AG08395 (cell line): ENCODE measurements around the gene AHCY.
A peak's percentile ranks its signal among the peaks of the same experiment; 100 is the strongest.
"Not testable (repeated sequence)": the region's sequence is repeated elsewhere in the genome, so short reads cannot be mapped to it uniquely, and the experiment has no call there.

Experiments
- DNase-seq: peaks from one replicate; pipeline ENCODE4 v3.0.0; 2012; ENCODE audit warnings: mixed read lengths, low spot score

The AHCY gene

DNA sequence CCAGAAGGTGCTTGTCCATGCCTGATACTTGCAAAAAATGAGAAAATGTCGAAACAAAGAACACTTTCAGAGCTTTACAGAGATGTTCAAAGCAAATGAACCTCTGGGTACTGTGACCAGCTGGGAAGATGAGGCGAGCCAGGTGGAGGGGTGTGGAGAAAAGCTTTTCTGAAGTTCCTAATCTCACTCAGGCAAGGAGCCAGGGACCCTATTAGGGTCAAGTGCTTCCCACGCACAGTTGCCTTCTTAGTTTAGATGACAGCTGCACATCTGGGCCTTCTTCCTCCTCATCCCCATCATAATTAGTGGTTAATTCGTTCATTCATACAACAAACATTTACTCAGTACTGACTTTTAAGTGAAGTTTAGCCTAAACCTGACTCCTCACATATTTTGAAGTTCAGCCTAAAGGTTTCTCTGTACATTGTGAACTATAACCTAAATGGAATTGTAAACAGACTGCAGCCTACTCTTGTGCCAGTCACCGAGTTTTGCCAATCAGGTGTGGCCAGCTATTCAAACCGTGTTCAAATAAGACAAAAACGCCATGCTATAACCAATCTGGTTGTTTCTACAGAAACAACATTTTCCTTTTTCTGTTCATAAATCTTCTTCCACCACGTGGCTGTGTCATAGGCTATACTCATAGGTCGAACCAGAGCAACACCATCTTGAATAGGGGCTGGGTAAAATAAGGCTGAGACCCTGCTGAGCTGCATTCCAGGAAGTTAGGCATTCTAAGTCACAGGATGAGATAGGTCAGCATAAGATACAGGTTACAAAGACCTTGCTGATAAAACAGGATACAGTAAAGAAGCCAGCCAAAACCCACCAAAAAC, 19.3 kb upstream of the AHCY start:
- no peak for DNase-seq

DNA sequence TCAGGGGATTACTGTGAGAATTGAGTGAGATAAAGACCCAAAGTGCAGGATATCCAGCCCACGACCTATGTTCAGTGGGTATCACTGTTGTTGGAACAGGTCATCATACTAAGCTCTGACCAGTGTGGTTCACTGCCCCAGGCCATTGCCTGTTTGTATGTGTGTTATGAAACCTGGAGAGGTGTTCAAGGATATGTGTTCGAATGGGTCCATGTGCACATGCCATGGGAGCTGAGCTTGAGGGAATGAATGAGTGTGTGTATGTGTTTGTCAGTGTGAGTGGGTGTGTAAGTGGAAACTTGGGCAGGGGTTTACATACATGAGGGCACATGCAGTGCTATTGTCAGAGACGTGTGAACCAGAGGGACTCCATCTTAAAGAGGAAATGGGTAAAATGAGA, 17.7 kb upstream of the AHCY start:
- DNase-seq = no peak

DNA sequence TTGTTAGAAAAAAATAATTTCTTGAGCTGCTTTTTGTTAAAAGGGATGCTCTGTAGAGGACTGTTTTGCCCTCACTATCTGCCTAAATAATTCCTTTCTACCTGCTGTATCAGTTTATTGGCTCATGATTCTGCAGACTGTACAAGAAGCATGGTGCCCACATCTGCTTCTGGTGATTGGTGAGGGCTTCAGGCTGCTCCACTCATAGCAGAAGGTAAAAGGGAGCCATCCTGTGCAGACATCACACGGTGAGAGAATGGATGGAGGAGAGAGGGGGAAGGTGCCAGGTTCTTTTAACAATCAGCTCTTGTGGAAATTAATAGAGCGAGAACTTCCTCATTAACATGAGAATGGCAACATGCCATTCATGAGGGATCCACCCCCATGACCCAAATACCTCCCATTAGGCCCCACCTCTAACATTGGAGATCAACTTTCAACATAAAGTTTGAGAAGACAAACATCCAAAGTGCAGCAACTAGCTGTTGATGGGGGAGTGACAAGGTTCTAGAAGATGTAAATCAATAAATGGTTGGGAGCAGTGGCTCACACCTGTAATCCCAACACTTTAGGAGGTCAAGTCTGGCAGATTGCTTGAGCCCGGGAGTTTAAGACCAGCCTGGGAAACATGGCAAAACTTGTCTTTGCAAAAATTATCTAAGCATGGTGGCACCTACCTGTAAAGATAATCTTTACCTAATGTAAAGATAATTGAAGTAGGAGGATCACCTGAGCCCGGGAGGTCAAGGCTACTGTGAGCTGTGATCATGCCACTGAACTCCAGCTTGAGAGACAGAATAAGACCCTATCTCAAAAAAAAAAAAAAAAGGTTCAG, 15.7 kb upstream of the AHCY start:
- DNase-seq = no peak

DNA sequence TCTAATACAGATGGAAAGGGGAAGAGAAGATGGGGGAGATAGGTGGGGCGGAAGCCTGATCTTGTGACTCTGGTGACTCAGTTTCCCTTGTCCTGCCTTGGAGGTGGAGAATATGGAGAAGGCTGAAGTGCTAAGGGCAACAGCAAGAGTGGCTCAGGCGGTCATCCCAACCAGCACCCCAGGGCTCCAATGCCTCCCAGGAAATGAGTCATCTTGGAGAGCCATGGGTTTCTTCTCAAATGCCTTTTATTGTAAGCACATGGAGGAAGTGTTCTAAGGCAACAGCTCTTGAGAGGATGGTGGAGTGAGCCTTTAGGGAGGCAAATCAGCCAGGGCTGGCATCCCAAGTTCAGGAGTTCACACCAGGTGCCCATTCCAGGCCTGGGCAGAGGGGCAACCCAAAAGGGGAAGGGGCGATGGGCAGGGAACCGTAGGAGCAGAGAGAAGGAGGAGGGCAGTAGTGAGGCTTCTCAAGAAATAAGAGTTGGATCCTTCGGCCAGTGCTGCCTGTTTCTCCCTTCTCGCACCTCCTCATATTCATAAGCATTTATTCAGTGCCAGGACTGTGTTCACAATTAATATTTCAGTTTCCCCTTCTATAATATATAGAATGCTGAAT, 13.2 kb upstream of the AHCY start:
- no peak for DNase-seq

DNA sequence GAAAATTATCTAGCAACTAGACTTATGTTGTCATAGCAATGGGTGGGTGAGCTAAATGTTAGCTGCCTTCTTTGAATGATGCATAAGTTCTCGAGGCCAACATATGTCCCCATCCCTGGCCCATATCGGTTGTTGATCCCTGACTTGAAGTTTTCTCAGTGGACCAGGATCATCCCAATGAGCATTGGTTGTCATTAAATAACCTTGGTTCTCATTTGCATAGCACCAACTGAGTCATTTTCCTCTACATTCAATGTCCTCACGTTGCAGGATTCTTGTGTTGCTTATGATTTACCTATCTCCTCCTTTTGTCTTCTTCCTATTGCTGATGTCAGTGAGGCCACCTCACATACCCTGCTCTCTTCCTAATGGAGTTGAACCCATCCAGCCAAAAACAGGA, 12.1 kb upstream of the AHCY start:
- DNase-seq = no peak

DNA sequence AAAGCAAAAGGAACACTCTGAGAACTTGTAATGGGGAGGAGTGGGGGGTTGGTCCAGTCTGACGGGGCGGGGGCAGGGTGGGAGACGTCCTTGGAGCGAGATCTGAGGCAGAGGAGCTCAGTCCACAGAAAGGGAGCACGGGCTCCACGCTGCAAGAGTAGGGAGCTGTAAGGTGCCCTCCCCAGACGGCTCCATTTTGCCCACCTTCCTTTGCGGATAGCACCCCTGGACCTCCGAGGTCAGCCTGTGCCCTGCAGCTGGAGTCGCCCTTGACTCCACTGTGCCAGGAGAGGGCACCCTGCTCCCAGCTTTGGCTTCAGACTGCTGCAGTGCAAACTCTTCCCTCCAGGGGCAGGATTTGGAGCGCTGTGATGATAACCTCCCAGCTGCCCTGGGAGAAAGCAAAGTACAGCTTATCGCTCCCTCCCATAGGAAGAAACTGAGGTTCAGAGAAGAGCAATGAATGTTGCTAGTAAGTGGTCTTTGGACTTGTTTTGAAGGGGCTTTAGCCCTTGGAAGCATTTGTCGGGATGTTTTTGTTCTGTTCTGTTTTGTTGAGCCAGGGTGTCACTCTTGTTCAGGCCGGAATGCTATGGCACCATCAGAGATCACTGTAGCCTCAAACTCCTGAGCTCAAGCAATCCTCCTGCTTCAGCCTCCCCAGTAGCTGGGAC, 9.5 kb upstream of the AHCY start:
- DNase-seq = peak; percentile 90

DNA sequence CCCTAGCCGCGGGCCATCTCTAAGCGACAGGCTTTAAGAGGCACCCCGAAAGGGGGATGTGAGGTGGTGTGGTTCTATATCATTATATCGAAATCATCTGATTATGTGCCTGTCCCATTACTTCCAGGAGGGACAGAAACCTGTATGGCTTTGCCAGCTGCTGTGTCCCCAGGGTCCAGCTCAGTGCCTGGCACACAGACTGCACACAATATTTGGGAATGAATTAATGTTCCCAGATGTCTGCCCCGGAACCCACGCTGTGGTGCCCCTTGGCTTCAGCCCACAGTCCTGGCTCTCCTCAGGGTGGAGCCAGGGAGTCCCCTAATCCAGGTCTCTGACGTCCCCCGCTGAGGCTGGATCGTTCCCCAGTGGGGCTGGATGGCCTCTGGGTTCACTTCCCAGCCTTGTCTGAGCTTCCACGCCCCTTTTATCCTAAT, 8.9 kb upstream of the AHCY start:
- DNase-seq = no peak

DNA sequence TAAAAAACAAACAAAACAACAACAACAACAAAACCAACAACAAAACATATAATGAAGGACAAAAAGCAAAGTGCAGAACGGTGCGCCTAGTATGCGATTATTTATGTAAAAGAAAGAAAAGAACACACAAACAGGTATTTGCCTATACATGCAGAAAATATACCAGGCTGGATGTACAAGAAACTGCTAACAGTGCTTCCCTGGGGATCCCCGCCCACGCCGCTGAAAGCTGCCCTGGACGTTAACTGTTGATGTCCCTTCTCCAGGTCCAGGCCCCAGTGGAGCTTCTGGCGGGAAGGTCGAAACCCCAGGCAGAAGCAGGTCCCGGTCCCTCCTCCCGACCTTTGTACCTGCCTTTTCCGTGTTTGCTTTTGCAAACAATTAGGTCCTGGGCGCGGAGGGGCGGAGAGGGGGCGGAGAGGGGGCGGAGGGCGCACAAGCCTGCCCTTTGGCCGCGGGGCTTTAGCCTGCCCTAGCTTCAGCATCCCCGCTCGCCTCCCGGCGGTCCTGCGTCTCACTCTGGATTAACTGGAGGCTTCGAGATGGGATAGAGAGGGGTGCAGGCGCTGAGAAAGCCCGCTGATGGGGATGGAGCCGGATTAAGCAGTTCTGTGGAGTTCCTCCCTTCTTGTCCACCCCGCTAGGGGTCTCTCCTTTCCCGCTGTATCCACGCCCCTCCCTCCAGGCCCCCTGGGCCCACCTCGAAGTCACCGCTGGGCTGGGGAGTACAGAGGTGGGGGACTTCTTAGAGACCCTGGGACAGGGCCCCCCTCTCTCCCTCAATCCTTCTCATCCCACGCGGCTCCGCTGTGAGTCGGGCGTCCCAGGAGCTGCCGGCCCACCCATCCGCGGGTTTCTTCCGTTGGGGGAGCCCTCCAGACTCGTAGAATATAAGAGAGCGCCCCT, 8.2 kb upstream of the AHCY start:
- no peak for DNase-seq

DNA sequence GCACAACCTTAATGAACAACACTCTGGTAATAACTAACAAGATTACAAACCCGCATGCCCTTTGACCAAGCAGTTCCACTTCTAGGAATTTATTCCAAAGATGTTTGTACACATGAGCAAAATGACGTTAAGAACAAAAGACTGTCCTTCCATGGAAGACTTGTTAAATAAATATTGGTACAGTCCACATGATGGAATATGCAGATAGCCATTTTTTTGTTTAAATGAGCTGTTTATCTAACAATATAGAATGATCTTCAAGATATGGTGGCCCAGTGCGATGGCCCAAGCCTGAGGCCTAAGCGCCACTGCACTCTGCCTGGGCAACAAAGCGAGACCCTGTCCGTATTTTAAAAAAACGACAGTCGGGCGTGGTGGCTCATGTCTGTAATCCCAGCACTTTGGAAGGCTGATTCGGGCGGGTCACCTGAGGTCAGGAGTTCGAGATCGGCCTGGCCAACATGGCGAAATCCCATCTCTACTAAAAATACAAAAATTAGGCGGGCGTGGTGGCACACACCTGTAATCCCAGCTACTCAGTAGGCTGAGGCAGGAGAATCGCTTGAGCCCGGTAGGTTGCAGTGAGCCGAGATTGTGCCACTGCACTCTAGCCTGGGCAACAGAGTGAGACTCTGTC, 7.4 kb upstream of the AHCY start:
- DNase-seq = no peak

DNA sequence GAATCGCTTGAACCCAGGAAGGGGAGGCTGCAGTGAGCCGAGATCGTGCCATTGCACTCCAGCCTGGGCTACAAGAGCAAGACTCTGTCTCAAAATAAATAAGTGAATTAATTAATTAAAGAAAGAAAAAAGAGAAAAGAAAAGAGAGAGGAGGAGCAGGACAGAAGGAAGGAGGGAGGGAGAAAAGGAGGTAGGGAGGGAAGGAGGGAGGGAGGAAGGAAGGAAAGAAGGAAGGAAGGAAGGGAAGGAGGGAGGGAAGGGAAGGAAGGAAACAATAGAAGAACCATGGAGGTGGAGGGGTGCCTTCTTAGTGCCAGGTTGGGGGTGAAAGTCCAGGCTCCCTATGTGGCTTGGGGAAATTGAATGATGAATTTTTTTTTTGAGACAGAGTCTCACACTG, 6.5 kb upstream of the AHCY start:
- DNase-seq = no peak

DNA sequence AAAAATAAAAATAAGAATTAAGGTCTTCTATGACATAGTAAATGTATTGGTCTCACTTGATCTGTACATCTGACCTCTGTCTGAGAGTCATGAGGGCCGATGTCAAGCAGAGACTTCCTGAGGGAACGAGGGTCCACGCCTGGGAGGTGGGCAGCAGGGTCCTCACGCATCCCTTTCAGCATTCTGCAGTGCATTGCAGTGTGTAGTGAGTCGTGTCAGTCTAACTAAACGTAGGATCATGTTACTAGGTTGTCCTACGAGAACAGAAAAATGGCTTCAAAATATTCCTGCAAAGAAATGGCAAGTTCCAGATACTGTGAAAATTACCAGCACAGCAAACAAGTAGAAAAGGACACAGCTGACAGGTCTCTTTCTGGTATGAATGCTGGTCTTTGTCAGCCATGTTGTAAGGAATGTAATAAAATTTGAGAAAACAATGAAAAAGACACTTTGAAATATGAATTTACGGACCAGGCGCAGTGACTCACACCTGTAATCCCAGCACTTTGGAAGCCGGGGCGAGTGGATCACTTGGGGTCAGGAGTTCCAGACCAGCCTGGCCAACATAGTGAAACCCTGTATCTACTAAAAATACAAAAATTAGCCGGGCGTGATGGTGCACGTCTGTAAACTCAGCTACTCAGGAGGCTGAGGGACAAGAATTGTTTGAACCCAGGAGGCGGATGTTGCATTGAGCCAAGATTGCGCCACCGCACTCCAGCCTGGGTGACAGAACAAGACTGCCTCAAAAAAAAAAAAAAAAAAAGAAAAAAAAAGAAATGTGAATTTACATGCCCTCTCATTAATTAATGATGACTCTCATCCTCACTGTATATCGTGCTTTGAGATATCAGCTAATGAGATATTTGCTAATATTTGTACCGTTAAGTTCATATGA, 2.4 kb upstream of the AHCY start:
- no peak for DNase-seq

DNA sequence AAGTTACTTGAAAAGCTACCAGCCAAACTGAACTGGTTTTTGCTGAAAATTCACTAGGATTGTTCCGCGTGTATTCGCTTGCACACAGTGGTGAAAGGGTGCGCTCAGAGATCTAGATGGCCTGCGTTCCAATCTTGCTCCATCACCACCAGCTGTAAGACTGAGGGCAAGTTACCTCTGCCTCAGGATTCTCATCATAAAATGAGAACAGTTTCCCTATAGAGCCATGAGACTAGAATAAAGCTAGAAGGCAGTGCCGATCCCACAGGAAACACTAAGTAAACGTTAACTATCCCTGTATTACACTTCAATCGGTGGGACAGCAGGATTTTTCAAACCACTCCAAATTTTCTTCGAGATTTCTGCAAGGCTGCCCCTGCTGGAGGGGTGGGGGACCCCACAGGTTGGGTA, 838 bp downstream of the AHCY start:
- DNase-seq = peak; percentile 44

DNA sequence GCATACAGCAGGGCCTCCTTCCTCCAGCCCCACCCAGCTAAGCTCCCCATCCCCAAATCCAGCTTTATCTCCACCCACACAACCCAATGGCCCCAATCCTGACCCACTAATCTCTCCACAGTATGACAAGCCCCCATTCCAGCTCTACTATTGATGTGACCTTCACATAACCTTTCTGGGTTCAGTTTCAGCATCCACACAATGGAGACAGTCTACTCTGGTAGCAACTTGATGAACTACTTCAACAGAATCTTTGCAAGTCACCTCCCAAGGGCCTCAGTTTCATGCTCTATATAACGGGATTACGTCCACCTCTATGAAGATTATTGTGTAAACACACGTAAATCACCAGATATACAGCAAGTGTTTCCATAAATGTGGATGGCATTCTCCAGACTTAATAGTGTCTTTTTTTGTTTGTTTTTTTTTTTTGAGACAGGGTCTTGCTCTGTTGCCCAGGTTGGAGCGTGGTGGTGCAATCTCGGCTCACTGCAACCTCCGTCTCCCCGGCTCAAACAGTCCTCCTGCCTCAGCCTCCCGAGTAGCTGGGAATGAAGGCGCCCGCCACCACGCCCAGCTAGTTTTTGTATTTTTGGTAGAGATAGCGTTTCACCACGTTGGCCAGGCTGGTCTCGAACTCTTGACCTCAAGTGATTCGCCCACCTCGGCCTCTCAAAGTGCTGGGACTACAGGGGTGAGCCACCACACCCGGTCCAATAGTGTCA, 1.4 kb downstream of the AHCY start:
- DNase-seq = no peak

DNA sequence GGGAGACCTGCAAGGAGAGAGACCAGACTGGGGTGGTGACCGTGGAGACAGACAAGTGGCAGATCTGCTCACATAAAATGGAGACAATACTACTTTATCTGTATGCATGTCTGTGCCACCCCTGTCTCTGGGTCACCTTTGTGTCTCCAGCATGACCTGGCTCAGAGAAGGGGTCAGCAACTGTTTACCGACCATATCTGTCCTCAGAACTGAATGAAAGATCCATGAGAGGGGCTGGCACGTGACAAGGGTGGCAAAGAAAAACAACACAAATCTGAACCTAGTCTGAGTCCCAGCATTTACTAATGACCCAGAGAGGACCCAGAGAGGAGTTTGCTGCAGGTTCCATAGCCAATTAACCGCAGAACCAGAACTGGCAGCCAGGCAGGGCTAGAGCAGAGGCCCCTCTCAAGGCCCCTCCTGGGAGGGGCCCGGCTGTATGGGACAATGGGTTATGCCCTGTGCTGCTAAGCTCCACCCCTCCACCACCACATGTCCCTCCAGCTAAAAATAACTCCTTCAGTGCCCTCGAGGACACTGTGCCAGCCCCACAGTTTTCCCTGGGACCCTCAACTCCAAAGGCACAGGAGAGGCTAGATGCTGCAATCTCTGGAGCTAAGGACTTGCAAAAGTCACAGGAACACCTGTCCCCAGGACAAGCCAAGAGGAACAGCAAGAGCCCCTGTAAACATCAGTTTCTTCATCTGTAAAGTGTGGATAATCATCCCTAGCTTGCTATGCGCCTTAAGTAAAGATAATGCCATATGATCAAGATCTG, 2.2 kb downstream of the AHCY start:
- DNase-seq = no peak

DNA sequence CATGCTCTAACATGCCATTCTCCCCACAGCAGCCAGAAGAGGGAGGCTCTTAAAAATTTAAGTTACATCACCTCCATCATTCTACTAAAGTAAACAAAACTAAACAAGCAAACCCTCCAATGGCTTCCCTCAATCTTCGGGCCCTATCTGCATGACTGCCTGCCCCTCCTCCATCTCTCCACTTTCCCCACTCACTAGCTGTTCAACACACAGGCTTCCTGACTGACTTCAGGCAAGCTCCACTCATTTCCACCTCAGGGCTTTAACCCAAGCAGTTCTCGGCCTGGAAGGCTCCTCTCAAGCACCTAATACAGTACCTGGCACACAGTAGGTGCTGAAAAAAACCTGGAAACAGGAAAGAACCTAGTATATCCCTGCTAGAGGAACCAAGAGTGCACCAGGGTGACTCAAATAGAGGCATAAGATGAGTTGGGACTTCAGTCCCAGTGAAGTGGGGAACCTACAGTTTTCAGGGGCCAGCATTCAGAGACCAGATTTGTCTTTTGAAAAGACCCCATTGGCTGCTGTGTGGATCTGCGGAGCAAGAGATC, 2.8 kb downstream of the AHCY start:
- DNase-seq = no peak

DNA sequence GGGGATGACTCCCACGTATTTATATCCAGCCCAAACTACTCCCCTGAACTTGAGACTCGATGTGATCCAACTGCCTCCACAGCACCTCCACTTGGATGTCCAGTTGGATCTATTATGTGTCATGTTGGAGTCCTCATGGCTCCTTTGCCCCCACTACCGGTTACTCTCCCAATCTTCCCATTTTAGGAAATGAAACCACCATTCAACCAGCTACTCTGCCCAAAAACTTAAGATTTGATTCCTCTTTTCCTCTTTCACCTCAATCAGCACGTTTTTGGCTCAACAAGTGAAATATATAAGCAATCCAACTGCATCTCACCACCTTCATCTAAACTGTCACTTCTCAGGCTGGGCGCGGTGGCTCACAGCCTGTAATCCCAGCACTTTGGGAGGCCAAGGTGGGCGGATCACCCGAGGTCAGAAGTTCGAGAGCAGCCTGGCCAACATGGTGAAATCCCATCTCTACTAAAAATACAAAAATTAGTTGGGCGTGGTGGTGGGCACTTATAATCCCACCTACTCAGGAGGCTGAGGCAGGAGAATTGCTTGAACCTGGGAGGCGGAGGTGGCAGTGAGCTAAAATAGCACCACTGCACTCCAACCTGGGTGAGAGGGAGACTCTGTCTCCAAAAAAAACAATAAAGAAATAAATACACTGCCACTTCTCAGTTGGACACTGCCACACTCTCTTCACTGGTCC, 3.4 kb downstream of the AHCY start:
- DNase-seq = no peak

DNA sequence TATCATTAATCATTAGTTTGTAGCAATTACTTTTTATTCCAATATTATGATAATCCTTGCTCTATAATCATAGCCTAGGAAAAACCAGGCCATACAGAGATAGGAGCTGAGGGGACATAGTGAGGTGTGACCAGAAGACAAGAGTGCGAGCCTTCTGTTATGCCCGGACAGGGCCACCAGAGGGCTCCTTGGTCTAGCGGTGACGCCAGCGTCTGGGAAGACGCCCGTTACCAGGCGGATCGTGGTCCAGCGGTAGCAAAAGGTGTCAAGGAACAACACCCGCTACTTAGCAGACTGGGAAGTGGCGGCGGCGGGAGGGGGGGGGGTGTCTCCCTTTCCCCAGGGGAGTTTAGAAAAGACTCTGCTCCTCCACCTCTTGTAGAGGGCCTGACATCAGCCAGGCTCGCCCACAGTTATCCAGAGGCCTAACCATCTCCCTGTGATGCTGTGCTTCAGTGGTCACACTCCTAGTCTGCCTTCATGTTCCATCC, 4.8 kb downstream of the AHCY start:
- DNase-seq = not testable (repeated sequence)
